Omental fat pad (tissue), 4 donors: ENCODE results near the gene MYL6. TPM values are rescaled to one million over a fixed set of nuclear protein-coding genes. Genes with fewer than 3 reads are reported as not detected.

Source experiments
- ATAC-seq: fragments of 150-250 bp; one replicate; pipeline ENCODE4 v1.9.1; 2016; ENCODE audit warnings: mild to moderate bottlenecking, moderate library complexity; ENCODE audit not compliant: low FRiP score
- DNase-seq: peaks from one replicate; pipeline ENCODE4 v3.0.0-alpha.2; 2019; ENCODE audit warnings: low spot score
- CTCF ChIP-seq, 3 donors: fragments of 450-650 bp; IDR thresholded peaks; one replicate each; pipeline ENCODE4 v1.5.1; 2016 to 2017; ENCODE audit warnings: antibody characterized with exemption in 3 of 3, mild to moderate bottlenecking in 3 of 3, moderate library complexity in 2 of 3
- total RNA-seq, 4 donors: library from RNA; depleted of rRNA; stranded (reverse); fragments of >200 nt; gene quantifications; one replicate each; pipeline ENCODE4 v1.1.0, GENCODE V29; 2016

Gene MYL6
- total RNA-seq, 4 donors from 2014 or later = 2,379 to 4,265 (median 3,293) TPM

GRCh38 chr12:56129942-56130495, 28.1 kb upstream of the MYL6 start:
- no peak for TF ChIP-seq CTCF (IDR thresholded peaks at IDR 0.05)
- ATAC-seq = no peak
- no peak for DNase-seq

DNA sequence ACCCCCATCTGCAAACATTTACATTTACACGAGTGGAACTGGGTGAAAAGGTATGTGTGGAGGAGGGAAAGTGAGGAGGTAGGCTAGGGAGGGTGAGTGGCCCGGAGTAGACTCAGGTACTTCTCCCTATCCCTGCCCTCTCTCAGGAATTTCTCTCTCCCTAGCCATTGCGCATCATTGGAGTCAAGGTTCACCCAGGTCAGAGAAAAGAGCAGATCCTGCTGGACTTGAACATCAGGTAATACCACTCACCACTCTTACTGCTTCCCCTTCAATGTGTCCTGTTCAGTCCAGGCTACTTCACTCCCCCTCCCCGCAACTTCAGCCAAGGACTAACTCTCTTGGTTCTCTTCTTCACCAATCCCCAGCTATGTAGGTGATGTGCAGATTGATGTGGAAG, 27.3 kb upstream of the MYL6 start:
- TF ChIP-seq CTCF (IDR thresholded peaks at IDR 0.05) = no peak
- DNase-seq (no peak), ATAC-seq (no peak)

DNA sequence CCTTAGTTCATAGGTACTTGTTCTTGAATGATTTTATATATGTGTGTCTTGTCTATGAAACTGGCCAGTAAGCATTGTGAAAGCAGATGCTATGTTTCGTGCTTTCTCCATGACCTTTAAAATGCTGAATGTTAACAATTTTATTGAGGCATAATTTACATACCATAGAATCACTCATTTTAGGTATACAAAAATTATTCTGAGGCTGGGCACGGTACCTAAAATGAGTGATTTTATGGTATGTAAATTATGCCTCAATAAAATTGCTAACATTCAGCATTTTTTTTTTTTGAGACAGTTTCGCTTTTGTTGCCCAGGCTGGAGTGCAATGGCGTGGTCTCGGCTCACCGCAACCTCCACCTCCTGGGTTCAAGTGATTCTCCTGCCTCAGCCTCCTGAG, 23.3 kb upstream of the MYL6 start:
- ATAC-seq (no peak), DNase-seq (no peak)
- no peak for TF ChIP-seq CTCF (IDR thresholded peaks at IDR 0.05)

GRCh38 chr12:56137853-56138571, 20.1 kb upstream of the MYL6 start:
- TF ChIP-seq CTCF (IDR thresholded peaks at IDR 0.05) = no peak
- no peak for DNase-seq
- no peak for ATAC-seq

- ATAC-seq (no peak), DNase-seq (no peak)
- TF ChIP-seq CTCF (IDR thresholded peaks at IDR 0.05) = no peak
Measured at GRCh38 chr12:56141946-56142784, 16.0 kb upstream of the MYL6 start.

GRCh38 chr12:56143217-56143616, 14.9 kb upstream of the MYL6 start:
- DNase-seq = no peak
- no peak for ATAC-seq
- TF ChIP-seq CTCF (IDR thresholded peaks at IDR 0.05) = no peak
